CD4-positive, alpha-beta T cell (primary cell): ENCODE results near the gene TENM4. TPM values are rescaled to one million over a fixed set of nuclear protein-coding genes. Genes with fewer than 3 reads are reported as not detected.

ENCODE experiments used
- ATAC-seq: fragments of 200-7000 bp; cut with Tn5 transposase; one replicate; pipeline ENCODE4 v1.10.0; 2022; ENCODE audit warnings: mild to moderate bottlenecking; ENCODE audit not compliant: poor library complexity
- CTCF ChIA-PET: fragments of 350-600 bp; sonication (Branson Sonifier 250); formaldehyde crosslinking; loops from one replicate; lab custom pipeline; 2021; ENCODE audit warnings: antibody characterized with exemption, inconsistent platforms; lab: Charles Lee
- POLR2A ChIA-PET: fragments of 350-600 bp; sonication (Branson Sonifier 250); formaldehyde crosslinking; loops from one replicate; lab custom pipeline; 2021; ENCODE audit warnings: antibody characterized with exemption, inconsistent platforms; lab: Charles Lee
- DNase-seq, 14 experiments: peaks; one replicate each; pipeline ENCODE4 v3.0.0-alpha.2; 2013 to 2020; ENCODE audit warnings: mixed read lengths in 2 of 14
- H3K27ac ChIP-seq, 2 donors: one replicate each; pipeline versions ENCODE4 v1.5.1 to v1.7.0; 2013; ENCODE audit warnings: low read length in 2 of 2, low read depth in 1 of 2, mild to moderate bottlenecking in 1 of 2
- H3K27me3 ChIP-seq, 2 experiments: 1 replicate in 1 of 2; 2 replicates in 1 of 2; pipeline versions ENCODE4 v1.6.1 to v1.7.0; 2013; ENCODE audit warnings: low read length in 2 of 2, control low read depth in 1 of 2, mild to moderate bottlenecking in 1 of 2, moderate library complexity in 1 of 2; ENCODE audit not compliant: insufficient read depth in 2 of 2, control insufficient read depth in 1 of 2
- H3K36me3 ChIP-seq: one replicate; pipeline ENCODE4 v1.6.1; 2013; ENCODE audit warnings: low read length, control low read depth; ENCODE audit not compliant: insufficient read depth
- H3K4me1 ChIP-seq: one replicate; pipeline ENCODE4 v1.6.1; 2013; ENCODE audit warnings: low read length, control low read depth; ENCODE audit not compliant: insufficient read depth
- H3K4me3 ChIP-seq: one replicate; pipeline ENCODE4 v1.5.1; 2013; ENCODE audit warnings: mild to moderate bottlenecking, low read length, moderate library complexity
- H3K9me3 ChIP-seq, 2 experiments: 1 replicate in 1 of 2; 2 replicates in 1 of 2; pipeline versions ENCODE4 v1.6.1 to v1.7.0; 2013; ENCODE audit warnings: low read length in 2 of 2, mild to moderate bottlenecking in 2 of 2, control low read depth in 1 of 2, moderate library complexity in 1 of 2; ENCODE audit not compliant: control insufficient read depth in 1 of 2, insufficient read depth in 1 of 2
- H3K27ac Mint-ChIP-seq: one replicate; pipeline ENCODE4 v1.8.0; 2020; ENCODE audit warnings: mixed read lengths
- H3K27me3 Mint-ChIP-seq: one replicate; pipeline ENCODE4 v1.8.0; 2021; ENCODE audit warnings: mixed read lengths
- H3K36me3 Mint-ChIP-seq: one replicate; pipeline ENCODE4 v1.8.0; 2021; ENCODE audit warnings: low read depth, mixed read lengths
- H3K4me1 Mint-ChIP-seq: one replicate; pipeline ENCODE4 v1.8.0; 2021; ENCODE audit warnings: low read depth, mixed read lengths
- H3K4me3 Mint-ChIP-seq: one replicate; pipeline ENCODE4 v1.8.0; 2020; ENCODE audit warnings: mild to moderate bottlenecking, mixed read lengths
- H3K9me3 Mint-ChIP-seq: one replicate; pipeline ENCODE4 v1.8.0; 2020; ENCODE audit warnings: mixed read lengths
- intact Hi-C, 2 experiments: fragments of 100-400 bp; cut with DNase I in 1 of 2; cut with micrococcal nuclease in 1 of 2; formaldehyde crosslinking; loops; one replicate each; pipeline versions ENCODE4 v1.15.1 to v1.9.0; 2023 to 2025; cut with DNase I, micrococcal nuclease
- total RNA-seq, 174 experiments: library from RNA in 2 of 174; stranded (reverse) in 2 of 174; gene quantifications; one replicate each; pipeline ENCODE4 v1.2.3 and lab custom pipeline; 2021 to 2026
- TF ChIP-seq, protein P1 (sequence below): fragments of 200-600 bp; IDR thresholded peaks from one replicate; pipeline ENCODE4 v1.8.0; 2022; ENCODE audit warnings: antibody characterized with exemption, mild to moderate bottlenecking

Gene TENM4
- total RNA-seq, 2 experiments from 2014 or later, result 0.22 to 0.31 TPM

DNA sequence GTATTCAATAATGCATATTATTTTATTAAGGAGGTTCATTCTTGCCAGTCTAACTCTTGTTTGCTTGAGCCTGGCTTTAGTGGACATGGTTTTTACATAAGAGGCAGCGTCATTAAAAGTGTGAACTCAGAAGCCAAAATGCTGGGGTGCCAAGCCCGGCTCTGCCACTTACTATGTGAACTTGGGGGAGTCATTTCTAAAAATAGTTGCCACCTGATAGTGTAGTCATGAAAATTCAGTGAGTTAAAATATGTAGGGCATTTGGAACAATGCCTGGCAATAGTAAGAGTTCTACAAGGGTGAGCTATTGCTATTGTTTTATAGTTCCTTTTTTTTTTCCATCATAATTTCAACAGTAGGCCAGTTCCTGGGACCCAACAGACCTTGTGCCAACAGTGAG, 49.9 kb downstream of the TENM4 start:
- Histone ChIP-seq H3K27ac (no peak overlapping the region), H3K4me3 (no peak overlapping the region), H3K4me1 (no peaks in the 10 kb centered on the region), H3K9me3 (no peaks in the 10 kb centered on the region), H3K36me3 (no peaks in the 10 kb centered on the region), H3K27me3 (no peaks in the 10 kb centered on the region)
- ChIA-PET POLR2A (no interaction called here), CTCF (no interaction called here)
- ATAC-seq (no peak), DNase-seq (no peak)
- Mint-ChIP-seq H3K4me1 (no peaks in the 10 kb centered on the region), H3K27me3 (peaks cover 4% of the 10 kb centered on the region), H3K36me3 (no peaks in the 10 kb centered on the region), H3K9me3 (peaks cover 2% of the 10 kb centered on the region), H3K4me3 (no peak overlapping the region), H3K27ac (no peak overlapping the region)
- TF ChIP-seq, protein P1, sequence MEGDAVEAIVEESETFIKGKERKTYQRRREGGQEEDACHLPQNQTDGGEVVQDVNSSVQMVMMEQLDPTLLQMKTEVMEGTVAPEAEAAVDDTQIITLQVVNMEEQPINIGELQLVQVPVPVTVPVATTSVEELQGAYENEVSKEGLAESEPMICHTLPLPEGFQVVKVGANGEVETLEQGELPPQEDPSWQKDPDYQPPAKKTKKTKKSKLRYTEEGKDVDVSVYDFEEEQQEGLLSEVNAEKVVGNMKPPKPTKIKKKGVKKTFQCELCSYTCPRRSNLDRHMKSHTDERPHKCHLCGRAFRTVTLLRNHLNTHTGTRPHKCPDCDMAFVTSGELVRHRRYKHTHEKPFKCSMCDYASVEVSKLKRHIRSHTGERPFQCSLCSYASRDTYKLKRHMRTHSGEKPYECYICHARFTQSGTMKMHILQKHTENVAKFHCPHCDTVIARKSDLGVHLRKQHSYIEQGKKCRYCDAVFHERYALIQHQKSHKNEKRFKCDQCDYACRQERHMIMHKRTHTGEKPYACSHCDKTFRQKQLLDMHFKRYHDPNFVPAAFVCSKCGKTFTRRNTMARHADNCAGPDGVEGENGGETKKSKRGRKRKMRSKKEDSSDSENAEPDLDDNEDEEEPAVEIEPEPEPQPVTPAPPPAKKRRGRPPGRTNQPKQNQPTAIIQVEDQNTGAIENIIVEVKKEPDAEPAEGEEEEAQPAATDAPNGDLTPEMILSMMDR, result no peak
- intact Hi-C loops, result no loop called here

DNA sequence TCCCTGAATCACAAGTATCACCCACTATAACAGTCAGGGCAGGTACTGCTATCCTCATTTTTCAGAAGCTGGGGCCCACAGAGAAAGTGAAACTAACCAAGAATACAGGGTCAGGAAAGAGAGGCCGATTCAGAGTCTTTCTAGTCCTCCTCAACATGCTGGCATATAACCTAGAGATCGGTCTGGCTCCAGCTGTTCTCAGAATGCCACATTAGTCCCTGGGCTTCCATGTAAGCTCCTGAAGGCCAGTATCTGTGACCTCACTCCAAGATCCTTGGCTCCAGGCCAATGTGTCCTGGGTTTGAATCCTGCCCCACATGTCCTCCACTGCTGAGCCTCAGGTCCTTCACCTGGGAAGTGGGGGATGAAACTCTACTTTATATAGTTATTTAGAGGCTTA, 50.4 kb downstream of the TENM4 start:
- Histone ChIP-seq H3K27me3 (no peaks in the 10 kb centered on the region), H3K27ac (no peak overlapping the region), H3K4me3 (no peak overlapping the region), H3K4me1 (no peaks in the 10 kb centered on the region), H3K36me3 (no peaks in the 10 kb centered on the region), H3K9me3 (no peaks in the 10 kb centered on the region)
- TF ChIP-seq, protein P1, result no peak
- H3K36me3 Mint-ChIP-seq, result no peaks in the 10 kb centered on the region
- H3K27me3 Mint-ChIP-seq, result peaks cover 4% of the 10 kb centered on the region
- H3K4me3 Mint-ChIP-seq, result no peak overlapping the region
- H3K4me1 Mint-ChIP-seq, result no peaks in the 10 kb centered on the region
- ChIA-PET POLR2A (no interaction called here), CTCF (no interaction called here)
- H3K9me3 Mint-ChIP-seq, result peaks cover 2% of the 10 kb centered on the region
- no peak overlapping the region for H3K27ac Mint-ChIP-seq
- intact Hi-C loops, result no loop called here
- DNase-seq (no peak), ATAC-seq (no peak)

DNA sequence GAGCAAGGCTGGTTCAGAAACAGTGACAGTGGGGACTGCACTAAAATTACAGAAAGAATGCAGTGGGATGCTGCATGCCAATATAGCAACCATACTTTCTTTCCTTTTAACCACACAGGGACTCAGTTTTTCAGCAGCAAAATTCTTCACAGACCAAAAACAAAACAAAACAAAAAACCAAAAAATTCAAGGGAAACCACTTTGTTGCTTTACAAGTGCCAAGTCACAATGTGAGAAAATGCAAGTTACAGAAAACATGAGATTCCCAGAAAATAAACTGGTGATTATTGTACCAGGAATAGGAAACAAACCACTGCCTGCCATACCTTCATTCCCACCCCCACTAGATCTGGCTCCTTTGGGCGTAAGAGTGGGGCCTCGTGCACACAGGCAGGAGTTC, 52.6 kb downstream of the TENM4 start:
- no peaks in the 10 kb centered on the region for H3K36me3 Mint-ChIP-seq
- Histone ChIP-seq H3K4me1 (no peaks in the 10 kb centered on the region), H3K27ac (no peak overlapping the region), H3K4me3 (no peak overlapping the region), H3K9me3 (peaks cover 0 to under 1% of the 10 kb centered on the region in 2 experiments), H3K27me3 (no peaks in the 10 kb centered on the region), H3K36me3 (no peaks in the 10 kb centered on the region)
- no peak overlapping the region for H3K4me3 Mint-ChIP-seq
- H3K9me3 Mint-ChIP-seq, result no peaks in the 10 kb centered on the region
- intact Hi-C loops, result no loop called here
- peaks cover 4% of the 10 kb centered on the region for H3K27me3 Mint-ChIP-seq
- DNase-seq (no peak), ATAC-seq (no peak)
- H3K4me1 Mint-ChIP-seq, result no peaks in the 10 kb centered on the region
- ChIA-PET POLR2A (no interaction called here), CTCF (no interaction called here)
- TF ChIP-seq, protein P1, result no peak
- H3K27ac Mint-ChIP-seq, result no peak overlapping the region
